Thyroid gland (tissue), 4 donors: Measurements from ENCODE around the gene ZNF846.

Experiments used
- POLR2A ChIP-seq, 2 donors: fragments of 450-650 bp; IDR thresholded peaks; one replicate each; pipeline ENCODE4 v1.6.1; 2017; ENCODE audit warnings: antibody characterized with exemption in 2 of 2, mild to moderate bottlenecking in 2 of 2, moderate library complexity in 1 of 2
- TF ChIP-seq, protein P1 (sequence below), 6 experiments: fragments of 200-600 bp in 3 of 6; fragments of 450-650 bp in 3 of 6; sonication (generic) in 3 of 6; IDR thresholded peaks; one replicate each; pipeline ENCODE4 v1.5.1; 2016 to 2019; ENCODE audit warnings: antibody characterized with exemption in 6 of 6, mild to moderate bottlenecking in 2 of 6, inconsistent platforms in 1 of 6, moderate library complexity in 1 of 6

DNA sequence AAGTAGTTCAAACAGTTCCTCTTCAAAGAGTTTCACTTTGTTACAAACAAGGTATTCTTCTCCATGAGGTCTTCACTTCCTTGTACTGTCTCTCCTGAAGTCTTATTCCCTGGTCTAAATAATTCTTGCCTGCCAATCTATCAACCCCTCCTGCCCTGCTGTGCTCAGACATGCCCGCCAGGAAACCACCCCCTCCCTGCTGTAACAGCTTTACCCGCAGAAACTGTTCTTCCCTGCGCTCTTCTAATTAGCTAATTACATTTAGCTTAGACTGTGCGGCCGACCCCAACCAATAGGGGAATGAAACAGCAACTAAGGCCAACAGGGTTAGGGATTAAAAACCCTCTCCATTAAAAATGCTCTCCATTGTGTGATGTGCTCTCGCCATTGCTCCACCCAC is 46.7 kb downstream of the ZNF846 start:
- TF ChIP-seq, protein P1, sequence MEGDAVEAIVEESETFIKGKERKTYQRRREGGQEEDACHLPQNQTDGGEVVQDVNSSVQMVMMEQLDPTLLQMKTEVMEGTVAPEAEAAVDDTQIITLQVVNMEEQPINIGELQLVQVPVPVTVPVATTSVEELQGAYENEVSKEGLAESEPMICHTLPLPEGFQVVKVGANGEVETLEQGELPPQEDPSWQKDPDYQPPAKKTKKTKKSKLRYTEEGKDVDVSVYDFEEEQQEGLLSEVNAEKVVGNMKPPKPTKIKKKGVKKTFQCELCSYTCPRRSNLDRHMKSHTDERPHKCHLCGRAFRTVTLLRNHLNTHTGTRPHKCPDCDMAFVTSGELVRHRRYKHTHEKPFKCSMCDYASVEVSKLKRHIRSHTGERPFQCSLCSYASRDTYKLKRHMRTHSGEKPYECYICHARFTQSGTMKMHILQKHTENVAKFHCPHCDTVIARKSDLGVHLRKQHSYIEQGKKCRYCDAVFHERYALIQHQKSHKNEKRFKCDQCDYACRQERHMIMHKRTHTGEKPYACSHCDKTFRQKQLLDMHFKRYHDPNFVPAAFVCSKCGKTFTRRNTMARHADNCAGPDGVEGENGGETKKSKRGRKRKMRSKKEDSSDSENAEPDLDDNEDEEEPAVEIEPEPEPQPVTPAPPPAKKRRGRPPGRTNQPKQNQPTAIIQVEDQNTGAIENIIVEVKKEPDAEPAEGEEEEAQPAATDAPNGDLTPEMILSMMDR (IDR thresholded peaks at IDR 0.05), result no peak
- TF ChIP-seq POLR2A (IDR thresholded peaks at IDR 0.05), result no peak
